Measurements from ENCODE around the gene PXDN.

PXDN gene

DNA sequence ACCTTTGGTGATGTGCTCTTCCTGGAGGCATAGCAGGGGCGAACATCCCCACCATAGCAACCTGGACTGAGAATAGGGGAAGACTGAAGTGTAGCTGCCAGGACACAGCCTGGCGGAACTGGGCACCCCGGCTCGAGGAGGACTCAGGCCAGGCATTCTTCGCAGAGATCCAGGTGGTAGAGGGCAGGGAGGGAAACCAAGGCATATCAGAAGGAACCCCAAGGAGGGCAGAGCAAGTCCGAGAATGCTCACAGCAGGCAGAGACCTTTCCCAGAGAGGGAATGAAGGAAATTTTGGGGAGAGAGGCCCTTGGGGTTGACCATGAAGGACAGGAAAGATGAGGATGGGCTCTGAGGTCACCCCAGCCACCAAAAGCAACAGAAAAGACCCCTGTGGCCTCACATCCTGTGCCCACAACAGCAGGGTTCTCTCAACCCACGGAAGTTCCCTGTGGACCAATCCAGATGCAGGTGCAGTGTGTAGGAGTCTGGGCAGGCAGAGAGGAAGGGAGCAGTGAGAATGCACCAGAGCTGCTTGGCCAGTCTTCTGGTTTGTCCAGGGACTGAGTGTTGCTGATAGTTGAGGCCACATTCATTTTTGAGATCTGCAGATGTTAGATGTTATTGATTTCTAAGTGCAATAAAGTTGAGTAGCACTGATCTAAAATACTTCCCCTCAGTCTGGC lies 136.9 kb downstream of the PXDN start:
- no peak for TF ChIP-seq TAF1 (IDR thresholded peaks at IDR 0.05; ENCODE audit: borderline replicate concordance, low read depth, low read length)
- no peak for TF ChIP-seq POLR2AphosphoS5 (IDR thresholded peaks at IDR 0.05; ENCODE audit: low read depth, low read length)
- TF ChIP-seq POLR2A (IDR thresholded peaks at IDR 0.05; ENCODE audit: low read depth, low read length), result no peak
- DNase-seq (ENCODE audit: insufficient read length), result no peak
- no peak for FAIRE-seq

DNA sequence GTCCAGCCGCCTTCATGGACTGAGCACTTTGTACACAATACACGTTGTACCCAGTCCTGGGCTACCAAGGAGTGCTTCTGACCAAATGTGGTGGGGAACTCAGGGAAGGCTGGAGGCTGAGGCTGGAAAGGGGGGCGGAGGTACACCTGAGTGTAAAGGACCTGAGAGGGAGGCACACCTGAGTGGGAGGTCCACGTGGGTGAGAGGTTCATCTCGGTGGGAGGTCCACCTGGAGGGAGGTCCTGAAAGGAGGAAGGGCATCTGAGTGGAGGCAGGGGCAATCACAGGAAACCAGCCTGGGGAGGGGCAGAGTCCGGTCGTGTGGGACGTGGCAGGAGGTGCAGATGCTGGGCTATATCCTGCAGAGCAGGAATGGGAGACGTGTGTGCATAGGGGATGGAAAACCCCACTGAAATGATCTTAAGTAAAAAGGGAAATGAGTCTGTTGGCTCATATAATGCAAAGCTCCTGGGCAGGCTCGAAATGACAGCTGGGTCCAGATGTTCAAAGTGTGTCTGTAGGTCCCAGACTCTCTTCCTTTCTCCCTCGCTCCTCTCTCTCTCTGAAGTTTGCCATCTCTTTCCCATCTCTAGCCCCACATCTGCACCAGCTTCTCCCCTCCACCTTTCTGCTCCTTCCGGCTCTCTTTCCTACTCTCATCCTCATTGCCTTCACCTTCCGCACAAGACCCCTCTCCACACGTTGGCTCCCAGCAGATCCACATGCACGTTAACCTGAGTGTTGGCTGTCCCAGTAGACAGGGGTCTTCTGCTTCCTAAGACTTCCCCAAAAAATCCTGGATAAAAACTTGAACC lies 137.7 kb downstream of the PXDN start:
- no peak for FAIRE-seq

GRCh38 chr2:1606046-1606400 lies 138.3 kb downstream of the PXDN start:
- DNase-seq (ENCODE audit: insufficient read length) (no peak), FAIRE-seq (no peak)
- TF ChIP-seq POLR2A (IDR thresholded peaks at IDR 0.05; ENCODE audit: low read depth, low read length), result no peak
- TF ChIP-seq TAF1 (IDR thresholded peaks at IDR 0.05; ENCODE audit: borderline replicate concordance, low read depth, low read length), result no peak
- no peak for TF ChIP-seq POLR2AphosphoS5 (IDR thresholded peaks at IDR 0.05; ENCODE audit: low read depth, low read length)

More for the DNA sequence above, 137.7 kb downstream of the PXDN start:
- DNase-seq (ENCODE audit: insufficient read length), result no peak
- TF ChIP-seq TAF1 (IDR thresholded peaks at IDR 0.05; ENCODE audit: borderline replicate concordance, low read depth, low read length) (no peak), POLR2AphosphoS5 (IDR thresholded peaks at IDR 0.05; ENCODE audit: low read depth, low read length) (no peak)

GRCh38 chr2:1605102-1606045 lies 138.9 kb downstream of the PXDN start:
- DNase-seq (ENCODE audit: insufficient read length), result no peak
- no peak for FAIRE-seq
- TF ChIP-seq POLR2A (IDR thresholded peaks at IDR 0.05; ENCODE audit: low read depth, low read length) (no peak), POLR2AphosphoS5 (IDR thresholded peaks at IDR 0.05; ENCODE audit: low read depth, low read length) (no peak), TAF1 (IDR thresholded peaks at IDR 0.05; ENCODE audit: borderline replicate concordance, low read depth, low read length) (no peak)

- no peak for DNase-seq (ENCODE audit: insufficient read length)
- FAIRE-seq, result no peak
- no peak for TF ChIP-seq TAF1 (IDR thresholded peaks at IDR 0.05; ENCODE audit: borderline replicate concordance, low read depth, low read length)
- TF ChIP-seq POLR2AphosphoS5 (IDR thresholded peaks at IDR 0.05; ENCODE audit: low read depth, low read length), result no peak
- no peak for TF ChIP-seq POLR2A (IDR thresholded peaks at IDR 0.05; ENCODE audit: low read depth, low read length)
Measured at GRCh38 chr2:1603521-1603920, 140.8 kb downstream of the PXDN start.

DNA sequence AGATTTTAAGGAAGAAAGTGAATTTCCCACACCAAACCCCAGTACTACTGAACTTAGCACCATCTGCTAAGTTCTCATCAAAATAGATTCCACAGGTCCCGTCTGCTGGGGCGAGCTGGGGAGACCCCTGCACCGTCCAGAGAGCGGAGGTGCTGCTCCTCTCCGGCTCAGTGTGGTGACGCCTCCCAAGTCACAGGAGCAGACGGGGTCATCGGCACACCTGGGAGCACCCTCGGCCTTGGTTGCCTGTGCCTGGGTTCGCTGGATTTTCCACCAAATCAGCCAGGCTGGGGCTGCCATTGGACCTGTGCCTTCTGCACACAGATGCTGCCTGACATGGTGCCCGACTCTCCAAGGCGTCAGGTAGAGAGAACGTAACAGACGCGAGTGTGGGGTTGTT lies 141.3 kb downstream of the PXDN start:
- DNase-seq (ENCODE audit: insufficient read length), result no peak
- TF ChIP-seq POLR2AphosphoS5 (IDR thresholded peaks at IDR 0.05; ENCODE audit: low read depth, low read length) (no peak), TAF1 (IDR thresholded peaks at IDR 0.05; ENCODE audit: borderline replicate concordance, low read depth, low read length) (no peak), POLR2A (IDR thresholded peaks at IDR 0.05; ENCODE audit: low read depth, low read length) (no peak)

GRCh38 chr2:1602278-1603010 lies 141.9 kb downstream of the PXDN start:
- no peak for DNase-seq (ENCODE audit: insufficient read length)
- TF ChIP-seq TAF1 (IDR thresholded peaks at IDR 0.05; ENCODE audit: borderline replicate concordance, low read depth, low read length) (no peak), POLR2AphosphoS5 (IDR thresholded peaks at IDR 0.05; ENCODE audit: low read depth, low read length) (no peak), POLR2A (IDR thresholded peaks at IDR 0.05; ENCODE audit: low read depth, low read length) (no peak)
- no peak for FAIRE-seq

More for the DNA sequence above, 141.3 kb downstream of the PXDN start:
- FAIRE-seq, result no peak

DNA sequence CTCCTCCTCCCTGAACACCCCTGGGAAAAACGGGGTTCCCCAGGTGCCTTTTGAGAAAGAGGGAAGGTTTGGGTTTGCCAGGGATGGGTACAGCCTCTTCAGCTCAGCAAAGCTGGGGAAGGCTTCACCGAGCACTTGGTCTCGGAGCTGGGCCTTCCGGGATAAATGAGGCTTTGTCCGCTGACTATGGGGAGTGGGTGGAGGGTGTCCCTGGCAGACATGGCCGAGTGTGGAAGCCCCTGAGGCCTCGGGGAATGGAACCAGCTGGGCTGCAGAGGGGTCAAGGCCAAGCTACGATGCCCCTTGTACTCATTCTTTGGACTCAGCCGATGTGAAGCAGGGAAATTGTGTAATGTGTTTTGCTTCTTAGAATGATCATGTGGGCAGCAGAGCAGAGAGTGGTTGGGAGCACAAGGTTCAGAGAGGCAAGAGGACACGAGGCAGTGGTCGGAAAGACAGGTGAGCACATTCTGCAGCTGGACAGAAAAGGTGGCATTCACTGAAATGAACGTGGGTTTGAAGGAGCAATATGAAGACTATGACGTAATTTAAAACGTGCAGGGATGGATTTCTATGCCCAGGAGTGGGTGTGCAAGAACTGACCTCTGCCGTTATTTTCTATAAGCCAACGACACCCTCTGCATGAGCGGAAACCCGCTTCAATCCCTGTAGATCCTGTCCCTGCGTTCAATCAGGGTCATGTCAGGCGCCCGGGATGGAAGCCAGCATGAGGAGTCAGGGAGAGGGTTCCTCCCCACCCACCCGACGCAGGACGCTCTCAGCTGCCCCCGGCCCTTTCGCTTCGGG lies 142.6 kb downstream of the PXDN start:
- no peak for FAIRE-seq
- no peak for DNase-seq (ENCODE audit: insufficient read length)
- TF ChIP-seq POLR2AphosphoS5 (IDR thresholded peaks at IDR 0.05; ENCODE audit: low read depth, low read length), result no peak

DNA sequence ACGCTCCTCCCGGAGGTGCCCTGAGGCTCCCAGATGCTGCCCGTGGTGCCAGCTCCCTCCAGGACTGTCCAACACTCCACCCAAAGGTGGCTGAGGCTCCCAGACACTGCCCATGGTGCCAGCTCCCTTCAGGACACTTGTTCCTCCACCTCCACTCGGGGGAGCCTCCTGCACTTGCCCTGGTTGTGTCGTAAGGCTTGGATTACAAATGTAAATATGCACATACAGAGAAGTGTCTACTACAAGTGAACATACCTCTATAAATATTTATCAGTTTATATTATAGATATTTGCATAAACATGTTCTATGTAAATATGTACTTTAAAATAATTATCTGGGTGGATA lies 143.3 kb downstream of the PXDN start:
- DNase-seq (ENCODE audit: insufficient read length) (no peak), FAIRE-seq (no peak)
- TF ChIP-seq TAF1 (IDR thresholded peaks at IDR 0.05; ENCODE audit: borderline replicate concordance, low read depth, low read length) (no peak), POLR2A (IDR thresholded peaks at IDR 0.05; ENCODE audit: low read depth, low read length) (no peak), POLR2AphosphoS5 (IDR thresholded peaks at IDR 0.05; ENCODE audit: low read depth, low read length) (no peak)

All from GM12892 (cell line).